ENCODE results near the gene RUNDC1.
"Not testable (repeated sequence)": the region's sequence is repeated elsewhere in the genome, so short reads cannot be mapped to it uniquely, and the experiment has no call there.

The RUNDC1 gene

GRCh38 chr17:42992872-42993271, 12.5 kb downstream of the RUNDC1 start:
- no peak for DNase-seq

GRCh38 chr17:42993913-42994312, 13.5 kb downstream of the RUNDC1 start:
- not testable (repeated sequence) for DNase-seq

- DNase-seq, result no peak
Measured at GRCh38 chr17:42997390-42997983, 17.1 kb downstream of the RUNDC1 start.

- peak; percentile 100 for DNase-seq
Measured at GRCh38 chr17:42997984-42998938, 17.9 kb downstream of the RUNDC1 start, which contains the start of gene RPL27. Gene RPL27, plus strand, starts transcription at chr17:42998419. Its CDS starts 332 bp downstream, at chr17:42998751.

GRCh38 chr17:42999003-42999525, 18.7 kb downstream of the RUNDC1 start:
- no peak for DNase-seq

GRCh38 chr17:43000894-43001293, 20.5 kb downstream of the RUNDC1 start:
- DNase-seq, result not testable (repeated sequence)

GRCh38 chr17:43003542-43004172, 23.3 kb downstream of the RUNDC1 start:
- DNase-seq, result peak; percentile 30

GRCh38 chr17:43006639-43007551, 26.5 kb downstream of the RUNDC1 start, which contains the start of gene IFI35:
Gene IFI35, plus strand, starts transcription at chr17:43006784. Its CDS starts 164 bp downstream, at chr17:43006948.
- peak; percentile 86 for DNase-seq

GRCh38 chr17:43010667-43011308, 30.4 kb downstream of the RUNDC1 start:
- DNase-seq, result no peak

GRCh38 chr17:43011728-43012472, 31.5 kb downstream of the RUNDC1 start:
- DNase-seq, result no peak

- DNase-seq, result no peak
Measured at GRCh38 chr17:43013296-43013695, 32.9 kb downstream of the RUNDC1 start.

- no peak for DNase-seq
Measured at GRCh38 chr17:43014020-43014648, 33.8 kb downstream of the RUNDC1 start.

GRCh38 chr17:43014649-43015542, 34.5 kb downstream of the RUNDC1 start:
- no peak for DNase-seq

GRCh38 chr17:43015579-43015978, 35.2 kb downstream of the RUNDC1 start:
- no peak for DNase-seq

GRCh38 chr17:43016216-43016615, 35.9 kb downstream of the RUNDC1 start:
- DNase-seq, result no peak

GRCh38 chr17:43018008-43018853, 37.9 kb downstream of the RUNDC1 start:
- no peak for DNase-seq

GRCh38 chr17:43018932-43019331, 38.6 kb downstream of the RUNDC1 start:
- no peak for DNase-seq

GRCh38 chr17:43019418-43019817, 39.1 kb downstream of the RUNDC1 start:
- DNase-seq, result no peak
